ENCODE results near the gene HNRNPAB. TPM values are rescaled to one million over a fixed set of nuclear protein-coding genes. Genes with fewer than 3 reads are reported as not detected.

Gene HNRNPAB
- total and polyA plus RNA-seq, 9 of the 15 experiments (the other 6 are each of a cell fraction or from before 2014, with no cell fraction given), result 34.6 to 425 (median 236) TPM

DNA sequence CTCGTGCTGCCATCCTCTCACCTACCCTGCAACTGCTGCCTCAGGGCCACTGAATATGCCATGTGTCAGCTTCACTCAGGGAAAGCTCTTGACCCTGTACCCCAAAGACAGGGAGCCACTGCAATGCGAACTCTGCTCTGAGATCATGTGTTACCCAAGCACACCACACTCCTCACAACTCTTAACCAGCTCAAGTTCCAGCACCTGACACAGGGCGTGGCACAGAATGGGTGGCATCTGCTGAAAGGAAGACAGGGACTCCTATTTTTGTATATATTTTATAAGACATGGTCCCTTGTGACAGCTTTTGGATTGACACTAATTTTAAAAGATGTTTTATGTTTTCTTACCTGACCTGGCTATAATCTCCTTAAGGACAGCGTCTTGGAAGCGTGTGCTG is 17.5 kb downstream of the HNRNPAB start:
- no peak for FAIRE-seq
- BruUV-seq (replicated peaks), result no TSS peak
- WGBS (ENCODE audit: insufficient coverage, low coverage, missing lambda C conversion rate), result 68% methylated on average over 5 of the region's 5 CpGs
- in situ Hi-C loops (cut with MboI) (no loop called here), intact Hi-C loops (cut with micrococcal nuclease) (no loop called here)
- no peak for ATAC-seq
- no peak for DNase-seq (ENCODE audit: extremely low read depth in 1 of 4, low spot score in 3 of 4)
- ChIA-PET POLR2A (interaction anchor here (0.6 to 13.2 kb wide), 3 partner anchors 10 to 17 kb away, joined by 3 to 162 read pairs (median 14); partner anchors contain the start of genes HNRNPAB and PHYKPL), CTCF (ENCODE audit: low intra/inter-chr PET ratio) (no interaction called here)
- Histone ChIP-seq H3K9me3 (replicated peaks; ENCODE audit: control insufficient read depth, insufficient read depth, low read depth, low read length) (no peaks in the 10 kb centered on the region), H3K9ac (ENCODE audit: insufficient read depth in 1 of 2, low read depth in 2 of 2, low read length in 2 of 2) (peak overlapping the region in 1 of 2 experiments; percentile 10; a peak in 1 of 4 replicates), H3K9me1 (ENCODE audit: control insufficient read depth, insufficient read depth, low read length) (peaks cover 5% of the 10 kb centered on the region), H4K20me1 (replicated peaks; ENCODE audit: control insufficient read depth, insufficient read depth, low read length) (peaks cover 9% of the 10 kb centered on the region), H3K4me3 (no peak overlapping the region), H2AFZ (ENCODE audit: low read depth, low read length) (no peak overlapping the region), H3K36me3 (ENCODE audit: control insufficient read depth, insufficient read depth, low read length) (peaks cover 73% of the 10 kb centered on the region; the same call in 2 of the 3 replicates), H3K79me2 (ENCODE audit: control insufficient read depth, insufficient read depth, low read length) (no peaks in the 10 kb centered on the region), H3K27ac (ENCODE audit: extremely low read depth, low read depth, low read length) (no peak overlapping the region), H3K27me3 (ENCODE audit: control insufficient read depth in 2 of 2, insufficient read depth in 2 of 2, low read length in 2 of 2) (no peaks in the 10 kb centered on the region), H3K4me1 (replicated peaks in 1 of 2; ENCODE audit: control insufficient read depth in 2 of 2, insufficient read depth in 2 of 2, low read length in 2 of 2) (peaks cover 7 to 20% of the 10 kb centered on the region in 2 experiments; a peak in 3 of 5 replicates), H3K4me2 (ENCODE audit: insufficient read depth, low read length) (no peak overlapping the region)
- no peak for TF ChIP-seq NCOR1 (IDR thresholded peaks at IDR 0.05)
- TF ChIP-seq NR4A1 (CRISPR knock-in tag; IDR thresholded peaks at IDR 0.05), result no peak
- TF ChIP-seq NR4A1 (tag; IDR thresholded peaks at IDR 0.05), result no peak
- TF ChIP-seq, protein P1, sequence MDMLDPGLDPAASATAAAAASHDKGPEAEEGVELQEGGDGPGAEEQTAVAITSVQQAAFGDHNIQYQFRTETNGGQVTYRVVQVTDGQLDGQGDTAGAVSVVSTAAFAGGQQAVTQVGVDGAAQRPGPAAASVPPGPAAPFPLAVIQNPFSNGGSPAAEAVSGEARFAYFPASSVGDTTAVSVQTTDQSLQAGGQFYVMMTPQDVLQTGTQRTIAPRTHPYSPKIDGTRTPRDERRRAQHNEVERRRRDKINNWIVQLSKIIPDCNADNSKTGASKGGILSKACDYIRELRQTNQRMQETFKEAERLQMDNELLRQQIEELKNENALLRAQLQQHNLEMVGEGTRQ (CRISPR knock-in tag; IDR thresholded peaks at IDR 0.05), result no peak
- no peak for TF ChIP-seq ZFPM2 (CRISPR knock-in tag; IDR thresholded peaks at IDR 0.05)
- TF ChIP-seq TAF7 (tag; IDR thresholded peaks at IDR 0.05), result no peak
- no peak for TF ChIP-seq NFIC (IDR thresholded peaks at IDR 0.05)
- TF ChIP-seq ESRRB (CRISPR knock-in tag; IDR thresholded peaks at IDR 0.05; ENCODE audit: borderline replicate concordance), result no peak
- TF ChIP-seq, protein P2, sequence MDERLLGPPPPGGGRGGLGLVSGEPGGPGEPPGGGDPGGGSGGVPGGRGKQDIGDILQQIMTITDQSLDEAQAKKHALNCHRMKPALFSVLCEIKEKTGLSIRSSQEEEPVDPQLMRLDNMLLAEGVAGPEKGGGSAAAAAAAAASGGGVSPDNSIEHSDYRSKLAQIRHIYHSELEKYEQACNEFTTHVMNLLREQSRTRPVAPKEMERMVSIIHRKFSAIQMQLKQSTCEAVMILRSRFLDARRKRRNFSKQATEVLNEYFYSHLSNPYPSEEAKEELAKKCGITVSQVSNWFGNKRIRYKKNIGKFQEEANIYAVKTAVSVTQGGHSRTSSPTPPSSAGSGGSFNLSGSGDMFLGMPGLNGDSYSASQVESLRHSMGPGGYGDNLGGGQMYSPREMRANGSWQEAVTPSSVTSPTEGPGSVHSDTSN (CRISPR knock-in tag; IDR thresholded peaks at IDR 0.05; ENCODE audit: low read depth), result no peak
- TF ChIP-seq, protein P2 (tag; conservative IDR thresholded peaks at IDR 0.05; ENCODE audit: low read depth), result no peak
- TF ChIP-seq BRCA1 (IDR thresholded peaks at IDR 0.05), result no peak
- no peak for TF ChIP-seq BRCA1 (CRISPR knock-in tag; IDR thresholded peaks at IDR 0.05)
- no peak for TF ChIP-seq NCOA6 (IDR thresholded peaks at IDR 0.05)
- no peak for TF ChIP-seq CC2D1A (IDR thresholded peaks at IDR 0.05)
- TF ChIP-seq PHB2 (IDR thresholded peaks at IDR 0.05; ENCODE audit: low read depth), result no peak
- TF ChIP-seq, protein P3, sequence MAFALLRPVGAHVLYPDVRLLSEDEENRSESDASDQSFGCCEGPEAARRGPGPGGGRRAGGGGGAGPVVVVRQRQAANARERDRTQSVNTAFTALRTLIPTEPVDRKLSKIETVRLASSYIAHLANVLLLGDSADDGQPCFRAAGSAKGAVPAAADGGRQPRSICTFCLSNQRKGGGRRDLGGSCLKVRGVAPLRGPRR (CRISPR knock-in tag; IDR thresholded peaks at IDR 0.05), result no peak
- TF ChIP-seq, protein P4, sequence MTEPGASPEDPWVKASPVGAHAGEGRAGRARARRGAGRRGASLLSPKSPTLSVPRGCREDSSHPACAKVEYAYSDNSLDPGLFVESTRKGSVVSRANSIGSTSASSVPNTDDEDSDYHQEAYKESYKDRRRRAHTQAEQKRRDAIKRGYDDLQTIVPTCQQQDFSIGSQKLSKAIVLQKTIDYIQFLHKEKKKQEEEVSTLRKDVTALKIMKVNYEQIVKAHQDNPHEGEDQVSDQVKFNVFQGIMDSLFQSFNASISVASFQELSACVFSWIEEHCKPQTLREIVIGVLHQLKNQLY (CRISPR knock-in tag; conservative IDR thresholded peaks at IDR 0.05), result no peak
- TF ChIP-seq GTF2E2 (tag; IDR thresholded peaks at IDR 0.05), result no peak
- no peak for TF ChIP-seq ZNF77 (CRISPR knock-in tag; IDR thresholded peaks at IDR 0.05)
- TF ChIP-seq TOE1 (IDR thresholded peaks at IDR 0.05; ENCODE audit: borderline replicate concordance), result no peak
- no peak for TF ChIP-seq TOE1 (CRISPR knock-in tag; IDR thresholded peaks at IDR 0.05; ENCODE audit: borderline replicate concordance, low read depth)
- TF ChIP-seq HIVEP1 (CRISPR knock-in tag; IDR thresholded peaks at IDR 0.05), result no peak

All from K562 (cell line).